Neural progenitor cell (in vitro differentiated cells): ENCODE measurements around the gene TOGARAM2.

ENCODE experiments used
- CTCF ChIP-seq: fragments of 200-600 bp; sonication (generic); IDR thresholded peaks from 2 replicates; pipeline ENCODE4 v1.5.1; 2017; ENCODE audit warnings: antibody characterized with exemption, mild to moderate bottlenecking
- EZH2 ChIP-seq: fragments of 200-600 bp; sonication (generic); IDR thresholded peaks from 2 replicates; pipeline ENCODE4 v1.6.1; 2017; ENCODE audit warnings: antibody characterized with exemption, mild to moderate bottlenecking, moderate library complexity

DNA sequence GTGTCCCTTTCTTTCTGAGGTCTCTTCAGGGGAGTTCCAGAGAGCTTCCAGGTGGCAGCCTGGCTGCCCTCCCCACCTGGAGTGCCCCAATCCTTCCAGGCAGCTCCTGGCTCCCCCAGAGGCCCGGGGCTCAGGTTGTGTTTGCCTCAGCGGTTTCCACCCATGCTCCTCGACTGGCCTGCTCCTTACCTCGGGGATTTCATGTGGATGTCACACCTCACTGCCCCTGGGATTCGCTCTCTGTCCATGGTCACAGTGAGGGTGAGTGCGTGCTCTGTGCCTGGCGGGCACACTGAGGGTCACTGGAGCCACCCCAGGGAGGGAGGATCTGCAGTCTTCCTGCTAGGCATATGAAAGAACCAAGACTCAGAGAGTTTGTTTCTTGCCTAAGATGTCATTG, 2.1 kb upstream of the TOGARAM2 start:
- no peak for TF ChIP-seq CTCF
- TF ChIP-seq EZH2 = no peak
